Neural cell (in vitro differentiated cells): Measurements from ENCODE around the gene ZNF608. TPM values are rescaled to one million over a fixed set of nuclear protein-coding genes. Genes with fewer than 3 reads are reported as not detected.
A peak's percentile ranks its signal among the peaks of the same experiment; 100 is the strongest.

Experiments used
- H2AFZ ChIP-seq: fragments of 200-600, 300-800 bp; sonication (generic), shearing (Covaris generic); 2 replicates; pipeline ENCODE4 v1.6.0; 2014; ENCODE audit warnings: low read depth, mild to moderate bottlenecking, antibody characterized with exemption, low read length, moderate library complexity
- H3F3A ChIP-seq: fragments of 200-600 bp; shearing (Covaris generic); 2 replicates; pipeline ENCODE4 v1.6.1; 2016; ENCODE audit warnings: mild to moderate bottlenecking, moderate library complexity, mixed read lengths, antibody characterized with exemption, low read length; ENCODE audit not compliant: insufficient read depth, poor library complexity, severe bottlenecking
- H3K27ac ChIP-seq: fragments of 200-600, 300-800 bp; sonication (generic), shearing (Covaris generic); 2 replicates; pipeline ENCODE4 v1.5.1; 2014; ENCODE audit warnings: mild to moderate bottlenecking, low read length, moderate library complexity
- H3K27me3 ChIP-seq: fragments of 300-800, 200-600 bp; sonication (generic), shearing (Covaris generic); 2 replicates; pipeline ENCODE4 v1.6.0; 2014; ENCODE audit warnings: mild to moderate bottlenecking, low read depth, low read length, moderate library complexity; ENCODE audit not compliant: insufficient read depth
- H3K36me3 ChIP-seq: fragments of 300-800, 200-600 bp; sonication (generic), shearing (Covaris generic); 2 replicates; pipeline ENCODE4 v1.5.1; 2014; ENCODE audit warnings: mild to moderate bottlenecking, antibody characterized with exemption, low read length, moderate library complexity; ENCODE audit not compliant: insufficient read depth
- H3K4me2 ChIP-seq: fragments of 300-800, 200-600 bp; sonication (generic), shearing (Covaris generic); 2 replicates; pipeline ENCODE4 v1.6.0; 2014; ENCODE audit warnings: mild to moderate bottlenecking, low read length
- H3K4me3 ChIP-seq: fragments of 300-800, 200-600 bp; sonication (generic), shearing (Covaris generic); 2 replicates; pipeline ENCODE4 v1.5.1; 2014; ENCODE audit warnings: mild to moderate bottlenecking, low read length, moderate library complexity
- H3K79me2 ChIP-seq: fragments of 200-600 bp; shearing (Covaris generic); replicated peaks from 2 replicates; pipeline ENCODE4 v1.6.0; 2014; ENCODE audit warnings: mild to moderate bottlenecking, low read length, moderate library complexity; ENCODE audit not compliant: insufficient read depth
- H3K9ac ChIP-seq: fragments of 300-800, 200-600 bp; sonication (generic), shearing (Covaris generic); 2 replicates; pipeline ENCODE4 v1.6.1; 2016; ENCODE audit warnings: mild to moderate bottlenecking, low read length, mixed read lengths
- H3K9me2 ChIP-seq: fragments of 200-600 bp; shearing (Covaris generic); 2 replicates; pipeline ENCODE4 v1.6.1; 2016; ENCODE audit warnings: mild to moderate bottlenecking, low read length, mixed read lengths; ENCODE audit not compliant: insufficient read depth
- H3K9me3 ChIP-seq: fragments of 200-600, 300-800 bp; sonication (generic), shearing (Covaris generic); 2 replicates; pipeline ENCODE4 v1.6.1; 2016; ENCODE audit warnings: mild to moderate bottlenecking, mixed run types, low read length, moderate library complexity, mixed read lengths
- H4K20me1 ChIP-seq: fragments of 200-600 bp; shearing (Covaris generic); 2 replicates; pipeline ENCODE4 v1.6.1; 2016; ENCODE audit warnings: mild to moderate bottlenecking, mixed run types; ENCODE audit not compliant: insufficient read depth
- EP300 ChIP-seq: fragments of 450-650 bp; conservative IDR thresholded peaks from 2 replicates; pipeline ENCODE4 v1.6.1; 2014; ENCODE audit warnings: antibody characterized with exemption, mild to moderate bottlenecking, moderate library complexity; ENCODE audit not compliant: poor library complexity, severe bottlenecking
- EZH2 ChIP-seq: fragments of 200-600, 300-800 bp; shearing (Covaris generic), sonication (generic); IDR thresholded peaks from 2 replicates; pipeline ENCODE4 v1.6.1; 2014; ENCODE audit warnings: antibody characterized with exemption, low read length, borderline replicate concordance, mild to moderate bottlenecking; ENCODE audit not compliant: insufficient read depth, poor library complexity, severe bottlenecking
- MXI1 ChIP-seq: fragments of 450-650 bp; conservative IDR thresholded peaks from 2 replicates; pipeline ENCODE4 v1.6.1; 2014; ENCODE audit warnings: antibody characterized with exemption, mild to moderate bottlenecking; ENCODE audit not compliant: poor library complexity, severe bottlenecking
- POLR2AphosphoS5 ChIP-seq: IDR thresholded peaks from 2 replicates; pipeline ENCODE4 v1.6.1; 2012
- RAD21 ChIP-seq: fragments of 450-650 bp; conservative IDR thresholded peaks from 2 replicates; pipeline ENCODE4 v1.6.1; 2014; ENCODE audit warnings: antibody characterized with exemption, mild to moderate bottlenecking, moderate library complexity
- SMC3 ChIP-seq: fragments of 450-650 bp; conservative IDR thresholded peaks from 2 replicates; pipeline ENCODE4 v1.6.1; 2014; ENCODE audit warnings: antibody characterized with exemption, mild to moderate bottlenecking, moderate library complexity; ENCODE audit not compliant: poor library complexity
- TAF1 ChIP-seq: IDR thresholded peaks from 2 replicates; pipeline ENCODE4 v1.6.1; 2012; ENCODE audit warnings: low read depth
- polyA plus RNA-seq: library from polyadenylated mRNA; depleted of rRNA; stranded (reverse); fragments of >200 nt; gene quantifications from 2 replicates; pipeline ENCODE4 v1.2.3, GENCODE V29; 2014
- TF ChIP-seq, protein P1 (sequence below): IDR thresholded peaks from 2 replicates; pipeline ENCODE4 v1.6.1; 2012; ENCODE audit warnings: borderline replicate concordance
- TF ChIP-seq, protein P2 (sequence below): fragments of 450-650 bp; IDR thresholded peaks from 2 replicates; pipeline ENCODE4 v1.5.1; 2014; ENCODE audit warnings: antibody characterized with exemption, mild to moderate bottlenecking, moderate library complexity; ENCODE audit not compliant: poor library complexity, severe bottlenecking

Gene ZNF608
- polyA plus RNA-seq, 1 donor from 2014 or later = 32.4 TPM

DNA sequence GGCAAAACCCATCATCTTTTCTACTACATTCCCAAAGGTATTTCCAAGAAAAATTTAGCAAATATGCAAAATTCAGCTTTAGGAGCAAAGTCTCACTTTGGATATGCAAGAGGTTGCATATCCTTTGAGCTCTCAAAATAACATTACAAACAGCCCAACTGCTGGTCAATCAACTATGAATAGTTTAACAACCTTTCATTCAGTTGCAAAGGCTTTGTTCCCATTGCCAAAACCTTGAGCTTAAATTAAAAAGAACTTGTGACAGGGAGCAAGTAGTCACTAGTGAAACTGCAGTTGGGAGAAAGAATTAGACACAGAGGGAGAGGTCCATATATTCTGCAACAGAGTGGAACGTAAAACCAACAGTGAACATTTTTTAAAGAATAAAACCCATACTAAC lies 8.8 kb downstream of the ZNF608 start:
- Histone ChIP-seq H3K79me2 (peaks cover 97% of the 10 kb centered on the region), H3K27ac (peak overlapping the region; percentile 93), H3K9me2 (no peaks in the 10 kb centered on the region), H3K9ac (no peak overlapping the region), H2AFZ (no peak overlapping the region), H3K27me3 (no peaks in the 10 kb centered on the region), H3K4me3 (peak overlapping the region; percentile 75), H3F3A (peaks cover 3% of the 10 kb centered on the region), H3K9me3 (no peaks in the 10 kb centered on the region), H4K20me1 (no peaks in the 10 kb centered on the region), H3K36me3 (no peaks in the 10 kb centered on the region), H3K4me2 (peak overlapping the region; percentile 79)
- TF ChIP-seq, protein P1, sequence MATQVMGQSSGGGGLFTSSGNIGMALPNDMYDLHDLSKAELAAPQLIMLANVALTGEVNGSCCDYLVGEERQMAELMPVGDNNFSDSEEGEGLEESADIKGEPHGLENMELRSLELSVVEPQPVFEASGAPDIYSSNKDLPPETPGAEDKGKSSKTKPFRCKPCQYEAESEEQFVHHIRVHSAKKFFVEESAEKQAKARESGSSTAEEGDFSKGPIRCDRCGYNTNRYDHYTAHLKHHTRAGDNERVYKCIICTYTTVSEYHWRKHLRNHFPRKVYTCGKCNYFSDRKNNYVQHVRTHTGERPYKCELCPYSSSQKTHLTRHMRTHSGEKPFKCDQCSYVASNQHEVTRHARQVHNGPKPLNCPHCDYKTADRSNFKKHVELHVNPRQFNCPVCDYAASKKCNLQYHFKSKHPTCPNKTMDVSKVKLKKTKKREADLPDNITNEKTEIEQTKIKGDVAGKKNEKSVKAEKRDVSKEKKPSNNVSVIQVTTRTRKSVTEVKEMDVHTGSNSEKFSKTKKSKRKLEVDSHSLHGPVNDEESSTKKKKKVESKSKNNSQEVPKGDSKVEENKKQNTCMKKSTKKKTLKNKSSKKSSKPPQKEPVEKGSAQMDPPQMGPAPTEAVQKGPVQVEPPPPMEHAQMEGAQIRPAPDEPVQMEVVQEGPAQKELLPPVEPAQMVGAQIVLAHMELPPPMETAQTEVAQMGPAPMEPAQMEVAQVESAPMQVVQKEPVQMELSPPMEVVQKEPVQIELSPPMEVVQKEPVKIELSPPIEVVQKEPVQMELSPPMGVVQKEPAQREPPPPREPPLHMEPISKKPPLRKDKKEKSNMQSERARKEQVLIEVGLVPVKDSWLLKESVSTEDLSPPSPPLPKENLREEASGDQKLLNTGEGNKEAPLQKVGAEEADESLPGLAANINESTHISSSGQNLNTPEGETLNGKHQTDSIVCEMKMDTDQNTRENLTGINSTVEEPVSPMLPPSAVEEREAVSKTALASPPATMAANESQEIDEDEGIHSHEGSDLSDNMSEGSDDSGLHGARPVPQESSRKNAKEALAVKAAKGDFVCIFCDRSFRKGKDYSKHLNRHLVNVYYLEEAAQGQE = no peak
- TF ChIP-seq EP300 = no peak
- TF ChIP-seq, protein P2, sequence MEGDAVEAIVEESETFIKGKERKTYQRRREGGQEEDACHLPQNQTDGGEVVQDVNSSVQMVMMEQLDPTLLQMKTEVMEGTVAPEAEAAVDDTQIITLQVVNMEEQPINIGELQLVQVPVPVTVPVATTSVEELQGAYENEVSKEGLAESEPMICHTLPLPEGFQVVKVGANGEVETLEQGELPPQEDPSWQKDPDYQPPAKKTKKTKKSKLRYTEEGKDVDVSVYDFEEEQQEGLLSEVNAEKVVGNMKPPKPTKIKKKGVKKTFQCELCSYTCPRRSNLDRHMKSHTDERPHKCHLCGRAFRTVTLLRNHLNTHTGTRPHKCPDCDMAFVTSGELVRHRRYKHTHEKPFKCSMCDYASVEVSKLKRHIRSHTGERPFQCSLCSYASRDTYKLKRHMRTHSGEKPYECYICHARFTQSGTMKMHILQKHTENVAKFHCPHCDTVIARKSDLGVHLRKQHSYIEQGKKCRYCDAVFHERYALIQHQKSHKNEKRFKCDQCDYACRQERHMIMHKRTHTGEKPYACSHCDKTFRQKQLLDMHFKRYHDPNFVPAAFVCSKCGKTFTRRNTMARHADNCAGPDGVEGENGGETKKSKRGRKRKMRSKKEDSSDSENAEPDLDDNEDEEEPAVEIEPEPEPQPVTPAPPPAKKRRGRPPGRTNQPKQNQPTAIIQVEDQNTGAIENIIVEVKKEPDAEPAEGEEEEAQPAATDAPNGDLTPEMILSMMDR = no peak
- no peak for TF ChIP-seq POLR2AphosphoS5
- no peak for TF ChIP-seq MXI1
- TF ChIP-seq TAF1 = no peak
- TF ChIP-seq SMC3 = no peak
- no peak for TF ChIP-seq EZH2
- no peak for TF ChIP-seq RAD21

DNA sequence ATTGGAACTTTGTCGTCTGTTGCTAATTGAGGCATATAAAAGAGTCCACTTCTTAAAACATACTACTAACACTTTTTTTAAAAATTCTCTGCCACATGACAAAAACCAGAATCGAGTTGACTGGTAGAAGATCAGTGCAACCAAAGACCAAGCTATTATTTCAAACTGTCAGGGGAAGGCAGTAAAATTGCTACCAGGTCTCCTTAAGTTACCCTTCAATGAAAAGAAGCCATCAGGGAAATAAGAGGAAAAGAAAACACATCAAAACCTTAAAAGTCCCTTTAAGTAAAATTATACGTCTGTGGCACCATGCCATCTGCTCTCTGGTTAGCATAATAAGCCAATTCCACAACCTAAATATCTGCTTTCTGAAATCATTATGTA lies 9.6 kb downstream of the ZNF608 start:
- Histone ChIP-seq H3K36me3 (no peaks in the 10 kb centered on the region), H3K9me3 (no peaks in the 10 kb centered on the region), H3K79me2 (peaks cover 97% of the 10 kb centered on the region), H3K27ac (no peak overlapping the region), H3F3A (peaks cover 3% of the 10 kb centered on the region), H3K27me3 (no peaks in the 10 kb centered on the region), H4K20me1 (no peaks in the 10 kb centered on the region), H3K4me2 (no peak overlapping the region), H3K9me2 (no peaks in the 10 kb centered on the region), H3K9ac (no peak overlapping the region), H2AFZ (no peak overlapping the region), H3K4me3 (peak overlapping the region; percentile 10)
- TF ChIP-seq, protein P2 = no peak
- TF ChIP-seq RAD21 (no peak), EP300 (no peak), POLR2AphosphoS5 (no peak), TAF1 (no peak), EZH2 (no peak), SMC3 (no peak), MXI1 (no peak)
- TF ChIP-seq, protein P1 = no peak
